Mammary epithelial cell (primary cell): ENCODE measurements around the gene CST4.

Experiments used
- CTCF ChIP-seq, 2 donors: IDR thresholded peaks in 1 of 2; conservative IDR thresholded peaks in 1 of 2; 2 replicates each; pipeline ENCODE4 v1.5.1; 2011 to 2012; ENCODE audit warnings: inconsistent platforms in 2 of 2, low read length in 2 of 2, mild to moderate bottlenecking in 2 of 2, control low read depth in 1 of 2, low read depth in 1 of 2; ENCODE audit not compliant: insufficient read depth in 1 of 2; ENCODE audit errors: extremely low read depth in 1 of 2
- EZH2 ChIP-seq: IDR thresholded peaks from 2 replicates; pipeline ENCODE4 v1.6.1; 2012; ENCODE audit warnings: low read length, inconsistent platforms, borderline replicate concordance

GRCh38 chr20:23637282-23638221 is 51.3 kb downstream of the CST4 start, which contains the start of gene CST3:
- no peak for TF ChIP-seq EZH2
- no peak for TF ChIP-seq CTCF (conservative IDR thresholded peaks at IDR 0.05 in 1 of 2, IDR thresholded peaks at IDR 0.05 in 1 of 2; ENCODE audit: extremely low read depth in 1 of 2, insufficient read depth in 1 of 2, low read depth in 1 of 2, low read length in 2 of 2)
